GM20000 (cell line): ENCODE data around the gene SLC1A2.

Experiments
- DNase-seq: peaks from one replicate; pipeline ENCODE4 v3.0.0; 2012; ENCODE audit warnings: low spot score
- TF ChIP-seq, protein P1 (sequence below): IDR thresholded peaks from 2 replicates; pipeline ENCODE4 v1.5.1; 2012; ENCODE audit warnings: mild to moderate bottlenecking, control low read depth; ENCODE audit errors: extremely low read depth, missing control alignments

The SLC1A2 gene

DNA sequence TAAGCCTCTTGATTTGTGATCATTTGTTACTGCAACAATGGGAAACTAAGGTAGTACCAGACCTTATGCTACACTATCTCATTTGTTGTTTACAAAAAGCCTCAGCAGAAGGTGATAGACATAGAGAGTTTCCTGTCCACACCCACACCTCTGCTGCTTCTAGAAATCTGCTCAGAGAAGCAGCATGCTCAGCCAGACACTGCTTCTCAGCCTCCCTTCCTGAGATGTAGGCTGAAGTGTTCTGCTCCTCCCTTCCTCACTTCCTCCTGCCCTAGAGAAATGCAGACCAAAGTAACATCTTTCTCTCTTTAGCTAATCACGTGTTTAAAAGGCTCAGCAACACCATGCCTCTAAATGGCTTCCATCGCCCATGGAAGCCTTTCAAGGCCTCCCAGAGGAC is 88.4 kb downstream of the SLC1A2 start:
- TF ChIP-seq, protein P1, sequence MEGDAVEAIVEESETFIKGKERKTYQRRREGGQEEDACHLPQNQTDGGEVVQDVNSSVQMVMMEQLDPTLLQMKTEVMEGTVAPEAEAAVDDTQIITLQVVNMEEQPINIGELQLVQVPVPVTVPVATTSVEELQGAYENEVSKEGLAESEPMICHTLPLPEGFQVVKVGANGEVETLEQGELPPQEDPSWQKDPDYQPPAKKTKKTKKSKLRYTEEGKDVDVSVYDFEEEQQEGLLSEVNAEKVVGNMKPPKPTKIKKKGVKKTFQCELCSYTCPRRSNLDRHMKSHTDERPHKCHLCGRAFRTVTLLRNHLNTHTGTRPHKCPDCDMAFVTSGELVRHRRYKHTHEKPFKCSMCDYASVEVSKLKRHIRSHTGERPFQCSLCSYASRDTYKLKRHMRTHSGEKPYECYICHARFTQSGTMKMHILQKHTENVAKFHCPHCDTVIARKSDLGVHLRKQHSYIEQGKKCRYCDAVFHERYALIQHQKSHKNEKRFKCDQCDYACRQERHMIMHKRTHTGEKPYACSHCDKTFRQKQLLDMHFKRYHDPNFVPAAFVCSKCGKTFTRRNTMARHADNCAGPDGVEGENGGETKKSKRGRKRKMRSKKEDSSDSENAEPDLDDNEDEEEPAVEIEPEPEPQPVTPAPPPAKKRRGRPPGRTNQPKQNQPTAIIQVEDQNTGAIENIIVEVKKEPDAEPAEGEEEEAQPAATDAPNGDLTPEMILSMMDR, result no peak

DNA sequence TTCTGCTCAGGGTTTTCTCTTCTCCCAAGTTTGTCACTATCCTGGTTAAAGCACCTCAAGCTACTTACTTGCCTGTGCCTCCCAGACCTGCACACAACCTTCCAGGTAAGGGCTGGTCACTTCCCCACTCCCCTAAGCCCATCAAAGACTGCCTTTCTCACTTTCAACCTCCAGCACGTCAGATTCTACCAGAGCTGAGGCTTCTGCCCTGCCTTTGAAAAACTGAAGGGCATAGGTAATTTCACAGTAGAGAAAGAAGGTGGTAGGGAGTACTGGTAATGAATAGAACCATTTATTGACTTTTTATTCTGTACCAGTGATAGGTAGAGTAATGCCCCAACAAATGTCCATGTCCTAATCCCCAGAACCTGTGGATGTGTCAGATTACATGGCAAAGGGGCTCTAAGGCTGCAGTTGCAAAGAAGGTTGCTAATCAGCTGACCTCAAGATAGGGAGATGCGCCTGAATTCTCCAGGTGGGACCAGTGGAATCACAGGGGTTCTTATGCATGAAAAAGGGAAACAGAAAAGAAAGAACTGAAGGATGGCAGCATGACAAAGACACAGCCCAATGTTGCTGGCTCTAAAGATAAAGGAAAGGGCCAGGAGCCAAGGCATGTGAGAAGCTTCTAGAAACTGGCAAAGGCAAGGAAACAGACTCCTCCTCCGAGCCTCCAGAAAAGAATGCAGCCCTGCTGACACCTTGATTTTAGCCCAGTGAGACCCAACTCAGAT is 89.0 kb downstream of the SLC1A2 start:
- DNase-seq, result no peak
- TF ChIP-seq, protein P1, result no peak

More for the DNA sequence above, 88.4 kb downstream of the SLC1A2 start:
- DNase-seq, result peak; percentile 37

DNA sequence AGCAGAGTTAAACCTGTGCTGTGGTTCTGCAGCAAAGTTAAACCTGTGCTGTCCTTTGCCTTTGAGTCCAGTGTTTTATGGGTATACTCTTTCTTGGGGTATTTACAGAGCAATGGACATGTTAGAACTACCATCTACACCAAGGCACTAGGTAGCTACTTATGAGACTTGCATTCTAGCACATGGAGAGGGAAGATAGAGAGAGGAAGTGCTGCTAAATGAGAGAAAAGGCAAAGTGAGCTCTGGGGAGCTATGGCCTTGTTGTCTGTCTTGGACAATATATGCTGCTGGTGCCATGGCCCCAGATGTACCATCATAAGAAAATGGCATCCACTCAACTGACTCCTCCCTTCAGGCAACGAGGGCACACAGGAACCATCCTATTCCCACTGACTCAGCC is 91.5 kb downstream of the SLC1A2 start:
- no peak for DNase-seq
- TF ChIP-seq, protein P1, result no peak

DNA sequence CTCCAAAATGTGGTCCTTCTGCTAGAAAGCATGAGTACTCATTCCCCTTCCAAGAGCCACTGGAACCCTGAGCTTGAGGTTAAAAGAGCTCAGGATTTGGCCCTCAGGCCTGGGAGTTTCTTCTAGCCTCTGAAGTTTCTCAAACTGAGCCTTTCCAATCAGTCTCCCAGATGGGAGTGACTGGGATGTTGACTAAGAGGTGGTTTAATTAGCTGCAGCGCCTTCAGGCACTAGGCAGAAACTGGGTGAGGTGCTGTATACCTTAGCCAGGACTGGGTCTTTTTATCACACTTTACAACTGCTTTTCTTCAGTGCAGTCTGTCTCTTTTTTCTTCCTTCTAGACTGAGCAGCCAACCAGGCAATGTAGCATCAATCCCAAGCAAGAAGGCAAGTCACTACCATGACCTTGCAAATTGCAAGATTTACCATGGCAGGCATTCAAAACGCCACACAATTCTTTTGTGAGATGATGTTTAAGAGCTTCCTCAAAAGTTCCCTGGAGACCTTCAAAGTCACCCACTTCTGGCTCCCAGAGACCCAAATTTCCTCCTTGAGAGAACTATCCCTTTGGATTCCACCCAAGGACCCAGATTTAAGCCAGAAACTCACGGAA is 93.0 kb downstream of the SLC1A2 start:
- DNase-seq, result no peak

DNA sequence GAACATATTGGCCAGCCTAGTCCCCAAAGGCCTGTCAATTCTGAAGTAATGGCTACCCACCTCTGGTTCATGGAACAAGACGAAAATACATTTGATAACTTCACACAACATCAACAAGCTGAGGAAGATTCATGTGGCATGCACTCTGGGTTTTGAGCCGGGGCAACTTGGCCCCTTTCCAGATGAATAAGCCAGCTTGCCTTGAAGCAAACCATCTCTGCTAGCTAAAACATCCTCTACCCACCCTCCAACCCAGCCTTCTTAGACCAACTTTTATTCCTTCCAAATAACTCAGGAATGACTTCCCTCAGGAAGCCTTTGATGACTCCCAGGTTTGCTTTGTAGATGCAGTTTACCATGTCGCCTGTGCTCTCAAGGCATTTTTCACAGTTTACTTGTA is 94.4 kb downstream of the SLC1A2 start:
- TF ChIP-seq, protein P1, result no peak
- no peak for DNase-seq

More for the DNA sequence above, 93.0 kb downstream of the SLC1A2 start:
- TF ChIP-seq, protein P1, result no peak

DNA sequence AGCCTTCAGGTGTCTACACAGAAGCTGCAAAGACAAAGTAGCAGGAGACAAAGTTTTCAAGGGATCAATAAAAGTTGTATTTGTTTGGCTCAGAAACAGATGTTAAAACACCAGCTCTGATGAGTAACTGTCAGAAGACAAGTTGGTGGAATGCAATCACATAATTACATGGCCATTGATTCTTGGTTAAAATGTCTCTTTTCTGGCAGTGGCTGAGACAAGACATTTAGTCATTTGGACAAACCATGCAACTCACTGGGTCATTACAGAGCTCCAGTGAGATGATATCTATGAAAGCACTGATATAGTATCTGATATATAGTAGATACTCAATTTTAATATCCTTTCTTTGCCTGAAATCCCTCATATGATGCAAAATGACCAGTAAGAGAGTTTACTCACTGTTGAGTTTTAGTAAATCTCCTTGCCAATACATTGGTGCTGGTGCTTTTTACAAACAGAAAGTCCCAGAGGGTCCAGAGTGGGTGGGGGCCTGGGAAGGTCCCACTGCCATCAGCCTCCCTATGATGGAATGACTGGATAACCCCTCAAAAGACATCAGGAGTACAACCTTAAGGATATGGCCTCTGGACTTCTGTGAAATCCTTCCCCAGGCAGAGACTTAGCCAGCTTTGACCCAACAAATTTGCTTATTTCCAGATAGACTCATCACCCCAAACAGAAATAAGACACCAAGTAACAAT is 95.0 kb downstream of the SLC1A2 start:
- TF ChIP-seq, protein P1, result no peak
- no peak for DNase-seq
